Dermis blood vessel endothelial cell (primary cell): ENCODE data around the gene PCSK2. TPM values are rescaled to one million over a fixed set of nuclear protein-coding genes. Genes with fewer than 3 reads are reported as not detected.

Experiments used
- DNase-seq: peaks from one replicate; pipeline ENCODE4 v3.0.0; 2010
- total RNA-seq: library from RNA; depleted of rRNA; stranded (reverse); fragments of >200 nt; gene quantifications from 2 replicates; pipeline ENCODE4 v1.2.3, GENCODE V29; 2014

Gene PCSK2
- total RNA-seq, 1 donor from 2014 or later = not detected

- no peak for DNase-seq
Measured at GRCh38 chr20:17452441-17452840, 225.6 kb downstream of the PCSK2 start.

GRCh38 chr20:17453592-17453991, 226.8 kb downstream of the PCSK2 start:
- DNase-seq = no peak

GRCh38 chr20:17456279-17456678, 229.4 kb downstream of the PCSK2 start:
- no peak for DNase-seq

- no peak for DNase-seq
Measured at GRCh38 chr20:17457079-17457478, 230.2 kb downstream of the PCSK2 start.

- no peak for DNase-seq
Measured at GRCh38 chr20:17457588-17458190, 230.8 kb downstream of the PCSK2 start.

DNA sequence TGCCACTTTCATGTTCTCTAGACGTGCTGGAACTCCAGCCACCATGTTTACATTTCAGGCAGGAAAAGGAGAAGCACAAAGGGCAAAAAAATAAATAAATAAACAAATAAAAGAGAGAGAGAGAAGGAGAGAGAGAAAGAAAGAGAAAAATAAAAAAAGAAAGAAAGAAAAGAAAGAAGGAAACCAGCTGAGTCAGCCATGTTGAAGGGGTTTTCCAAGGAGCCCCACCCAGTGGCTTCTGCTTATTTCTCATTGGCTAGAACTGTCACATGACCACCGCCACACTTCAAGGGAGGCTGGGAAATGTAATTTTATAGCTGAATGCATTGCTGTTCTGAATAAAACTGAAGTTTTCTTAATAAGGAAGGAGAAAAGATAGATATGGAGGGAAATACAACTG, 233.3 kb downstream of the PCSK2 start:
- no peak for DNase-seq

GRCh38 chr20:17461941-17462340, 235.1 kb downstream of the PCSK2 start:
- DNase-seq = no peak

GRCh38 chr20:17463711-17464110, 236.9 kb downstream of the PCSK2 start:
- no peak for DNase-seq

- DNase-seq = no peak
Measured at GRCh38 chr20:17465236-17465635, 238.4 kb downstream of the PCSK2 start.

- no peak for DNase-seq
Measured at GRCh38 chr20:17466641-17467040, 239.8 kb downstream of the PCSK2 start.

- no peak for DNase-seq
Measured at GRCh38 chr20:17467120-17467655, 240.3 kb downstream of the PCSK2 start.

DNA sequence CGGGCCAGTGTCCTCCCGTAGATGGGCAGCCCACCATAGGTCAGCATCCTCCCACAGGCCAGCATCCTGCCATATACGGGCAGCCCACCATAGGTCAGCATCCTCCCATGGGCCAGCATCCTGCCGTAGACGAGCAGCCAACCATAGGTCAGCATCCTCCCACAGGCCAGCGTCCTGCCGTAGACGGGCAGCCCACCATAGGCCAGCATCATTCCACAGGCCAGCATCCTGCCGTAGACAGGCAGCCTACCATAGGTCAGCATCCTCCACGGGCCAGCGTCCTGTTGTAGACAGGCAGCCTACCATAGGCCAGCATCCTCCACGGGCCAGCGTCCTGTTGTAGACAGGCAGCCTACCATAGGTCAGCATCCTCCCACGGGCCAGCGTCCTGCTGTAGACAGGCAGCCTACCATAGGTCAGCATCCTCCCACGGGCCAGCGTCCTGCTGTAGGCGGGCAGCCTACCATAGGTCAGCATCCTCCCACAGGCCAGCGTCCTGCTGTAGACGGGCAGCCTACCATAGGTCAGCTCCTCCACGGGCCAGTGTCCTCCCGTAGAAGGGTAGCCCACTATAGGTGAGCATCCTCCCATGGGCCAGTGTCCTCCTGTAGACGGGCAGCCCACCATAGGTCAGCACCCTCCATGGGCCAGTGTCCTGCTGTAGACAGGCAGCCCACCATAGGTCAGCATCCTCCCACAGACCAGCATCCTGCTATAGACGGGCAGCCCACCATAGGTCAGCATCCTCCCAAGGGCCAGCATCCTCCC, 241.4 kb downstream of the PCSK2 start:
- DNase-seq = no peak

DNA sequence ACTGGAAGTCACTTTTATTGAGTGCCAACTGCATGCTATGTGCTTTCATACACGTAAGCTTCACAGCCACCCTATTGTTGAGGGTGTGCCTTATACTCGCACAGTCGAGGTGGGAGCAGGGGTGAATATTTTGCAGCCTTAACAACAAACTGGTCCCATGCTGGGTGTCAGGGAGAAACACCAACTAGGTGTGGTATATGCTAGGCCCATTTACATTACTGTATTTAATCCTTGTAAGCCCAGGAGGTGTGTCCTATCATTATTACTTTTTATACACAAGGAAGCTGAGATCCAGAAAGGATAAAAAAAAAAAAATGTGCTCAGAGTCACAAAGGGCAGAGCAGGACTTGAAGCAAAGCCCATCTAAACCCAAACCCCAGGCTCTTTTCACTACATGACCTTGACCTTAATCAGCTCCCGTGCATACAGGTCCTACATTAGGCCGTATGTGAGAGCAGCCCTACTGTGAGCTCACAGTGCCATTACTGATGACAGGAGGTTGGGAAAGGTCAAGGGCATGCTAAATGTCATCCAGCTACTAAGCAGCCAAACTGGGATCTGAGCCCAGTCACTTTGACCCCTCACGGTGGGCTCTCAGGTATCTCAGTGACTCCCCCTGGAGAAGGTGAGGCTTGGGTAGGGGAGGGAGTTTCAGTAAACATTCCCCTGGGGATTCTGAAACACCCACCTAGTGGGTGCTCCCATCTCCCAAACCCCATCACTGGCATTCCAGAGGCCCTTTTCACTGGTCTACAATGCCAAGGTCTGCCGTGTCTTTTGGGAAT, 242.6 kb downstream of the PCSK2 start:
- no peak for DNase-seq

DNA sequence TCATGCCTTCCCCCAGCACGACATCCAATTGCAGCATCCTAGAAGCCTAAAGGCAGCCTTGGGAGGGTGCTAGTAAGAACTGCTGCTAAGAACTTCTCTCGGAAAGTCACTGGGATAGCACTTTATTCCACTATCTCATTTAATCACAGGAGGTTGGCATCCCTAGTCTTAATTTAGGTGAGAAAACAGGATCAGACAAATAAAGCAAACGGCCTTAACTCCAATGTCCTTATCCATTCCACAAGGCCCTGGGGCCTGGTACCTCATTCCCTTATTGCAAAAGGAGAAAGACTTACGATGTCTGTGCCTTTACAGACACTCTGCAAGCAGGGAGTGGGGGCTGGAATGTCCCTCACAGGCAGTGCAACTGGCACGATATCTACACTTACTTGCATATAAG, 243.7 kb downstream of the PCSK2 start:
- no peak for DNase-seq

- no peak for DNase-seq
Measured at GRCh38 chr20:17470973-17471372, 244.1 kb downstream of the PCSK2 start.

DNA sequence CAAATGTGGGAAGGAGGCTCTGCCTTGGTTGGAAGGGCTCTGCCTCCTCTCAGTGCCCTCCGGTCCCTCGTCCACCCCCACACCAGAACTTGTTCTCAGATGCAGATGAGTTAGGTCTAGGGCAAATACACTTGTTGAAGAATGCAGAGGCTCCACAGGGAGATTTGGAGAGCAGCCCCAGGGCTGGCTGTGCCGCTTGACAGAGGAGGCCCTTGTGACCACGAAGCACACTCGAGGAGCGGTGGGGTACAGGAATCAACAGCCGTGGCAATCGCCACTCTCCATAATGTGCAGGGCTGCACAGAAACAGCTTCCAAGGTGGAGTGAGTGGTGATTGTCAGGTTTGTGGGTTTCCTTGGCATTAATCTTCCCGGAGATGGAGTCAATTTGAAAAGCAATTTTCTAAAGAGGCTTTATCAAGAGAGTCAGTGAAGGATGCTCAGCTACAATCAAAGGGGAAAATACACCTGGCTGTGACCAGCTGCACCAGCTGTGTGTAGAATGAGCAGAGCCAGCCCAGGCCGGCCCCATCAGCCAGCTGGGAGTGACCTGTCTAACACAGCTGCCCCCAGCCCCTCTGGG, 244.9 kb downstream of the PCSK2 start:
- no peak for DNase-seq

- DNase-seq = no peak
Measured at GRCh38 chr20:17473659-17474058, 246.8 kb downstream of the PCSK2 start.

- no peak for DNase-seq
Measured at GRCh38 chr20:17479063-17479657, 252.3 kb downstream of the PCSK2 start.

DNA sequence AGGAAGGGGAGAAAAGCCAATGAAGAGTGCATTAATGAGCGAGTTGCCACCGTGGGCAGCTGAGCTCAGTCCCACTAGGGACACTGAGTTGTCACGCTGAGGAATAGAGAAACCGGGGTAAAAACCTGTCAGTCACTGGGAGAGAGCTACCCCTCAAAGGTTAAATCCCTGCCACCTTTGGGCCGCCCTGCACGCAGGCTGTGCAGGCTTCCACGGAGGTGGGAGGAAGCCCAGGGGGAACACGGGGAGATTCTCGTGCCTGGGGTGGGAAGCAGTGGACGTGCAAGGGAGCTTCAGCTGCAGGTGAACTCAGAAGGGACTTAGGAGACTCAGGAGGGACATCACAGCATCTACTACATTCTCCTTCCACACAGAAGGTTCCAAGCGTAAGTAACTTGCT, 253.9 kb downstream of the PCSK2 start:
- no peak for DNase-seq

DNA sequence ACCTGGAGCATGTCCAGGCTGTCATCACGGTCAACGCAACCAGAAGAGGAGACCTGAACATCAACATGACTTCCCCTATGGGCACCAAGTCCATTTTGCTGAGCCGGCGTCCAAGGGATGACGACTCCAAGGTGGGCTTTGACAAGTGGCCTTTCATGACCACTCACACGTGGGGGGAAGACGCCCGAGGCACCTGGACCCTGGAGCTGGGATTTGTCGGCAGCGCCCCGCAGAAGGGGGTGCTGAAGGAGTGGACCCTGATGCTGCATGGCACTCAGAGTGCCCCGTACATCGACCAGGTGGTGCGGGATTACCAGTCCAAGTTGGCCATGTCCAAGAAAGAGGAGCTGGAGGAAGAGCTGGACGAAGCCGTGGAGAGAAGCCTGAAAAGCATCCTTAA, 254.8 kb downstream of the PCSK2 start:
- DNase-seq = no peak

DNA sequence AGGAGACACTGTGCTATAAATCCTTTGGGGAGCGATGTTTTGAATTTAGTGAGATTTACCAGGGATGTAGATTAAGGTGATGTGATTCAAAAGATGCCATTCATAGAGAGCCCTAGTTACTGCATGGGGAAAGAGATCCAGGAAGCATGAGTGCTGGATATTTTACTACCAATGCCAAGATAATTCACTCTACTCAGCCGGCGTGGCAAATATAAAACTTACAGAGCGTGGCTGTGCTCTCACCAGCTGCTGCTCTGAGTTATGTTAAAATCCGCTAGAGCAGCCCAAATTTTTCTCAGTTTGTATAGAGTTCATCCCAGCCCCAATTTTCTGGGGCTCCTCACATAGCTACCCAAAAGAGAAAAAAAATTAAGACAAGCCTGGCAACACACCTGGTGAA, 255.7 kb downstream of the PCSK2 start:
- DNase-seq = no peak

- DNase-seq = no peak
Measured at GRCh38 chr20:17485017-17485416, 258.2 kb downstream of the PCSK2 start.
